Upper lobe of right lung (tissue), 1 donor: ENCODE data around the gene SCYGR7. TPM values are rescaled to one million over a fixed set of nuclear protein-coding genes. Genes with fewer than 3 reads are reported as not detected.

Experiments
- ATAC-seq: fragments of 200-7000 bp; cut with Tn5 transposase; one replicate; pipeline ENCODE4 v1.9.1; 2020; ENCODE audit warnings: mild to moderate bottlenecking, moderate library complexity
- DNase-seq: peaks from one replicate; pipeline ENCODE4 v3.0.0-alpha.2; 2020
- H3K27ac ChIP-seq: fragments of 200-600 bp; one replicate; pipeline ENCODE4 v1.8.0; 2022
- H3K27me3 ChIP-seq: fragments of 200-600 bp; one replicate; pipeline ENCODE4 v1.8.0; 2022; ENCODE audit warnings: mild to moderate bottlenecking
- H3K36me3 ChIP-seq: fragments of 200-600 bp; one replicate; pipeline ENCODE4 v1.8.0; 2022
- H3K4me1 ChIP-seq: fragments of 200-600 bp; one replicate; pipeline ENCODE4 v1.8.0; 2022
- H3K4me3 ChIP-seq: fragments of 200-600 bp; one replicate; pipeline ENCODE4 v1.8.0; 2022; ENCODE audit warnings: mild to moderate bottlenecking
- H3K9me3 ChIP-seq: fragments of 200-600 bp; one replicate; pipeline ENCODE4 v1.8.0; 2022
- CTCF ChIP-seq: fragments of 200-600 bp; IDR thresholded peaks from one replicate; pipeline ENCODE4 v1.8.0; 2022; ENCODE audit warnings: antibody characterized with exemption
- intact Hi-C: fragments of 100-400 bp; cut with DNase I; formaldehyde crosslinking; loops from one replicate; pipeline ENCODE4 v1.11.0; 2022
- total RNA-seq: library from RNA; stranded (reverse); fragmentation: NEBNext Ultra II Directional; extraction: Animal tissue kit (Norgen Biotek cat#: 25700); gene quantifications from one replicate; pipeline ENCODE4 v1.2.1, GENCODE V29; 2021
- donor health status: DM: no; HTN: yes; CAD: no; lungs with severe emphysema.

The SCYGR7 gene
- total RNA-seq, 1 donor from 2014 or later: not detected

- peak overlapping the region; percentile 53 for H3K27ac ChIP-seq
- no peak for TF ChIP-seq CTCF
These were observed 24.2 kb upstream of the SCYGR7 start for GRCh38 chr2:227703961-227704360.

GRCh38 chr2:227706859-227707258 lies 21.3 kb upstream of the SCYGR7 start:
- ATAC-seq (no peak), DNase-seq (no peak)

More at GRCh38 chr2:227703961-227704360, 24.2 kb upstream of the SCYGR7 start:
- Histone ChIP-seq H3K4me3 (no peak overlapping the region), H3K9me3 (no peaks in the 10 kb centered on the region), H3K36me3 (no peaks in the 10 kb centered on the region), H3K27me3 (no peaks in the 10 kb centered on the region), H3K4me1 (peaks cover 12% of the 10 kb centered on the region)
- DNase-seq (no peak), ATAC-seq (peak; percentile 62)
- intact Hi-C loops: no loop called here

GRCh38 chr2:227707390-227707789 lies 20.7 kb upstream of the SCYGR7 start:
- H3K4me3 ChIP-seq: no peak overlapping the region
- ATAC-seq: no peak

More at GRCh38 chr2:227706859-227707258, 21.3 kb upstream of the SCYGR7 start:
- Histone ChIP-seq H3K9me3 (no peaks in the 10 kb centered on the region), H3K4me3 (no peak overlapping the region), H3K36me3 (no peaks in the 10 kb centered on the region), H3K27me3 (no peaks in the 10 kb centered on the region), H3K4me1 (peaks cover 12% of the 10 kb centered on the region), H3K27ac (no peak overlapping the region)
- intact Hi-C loops: no loop called here
- TF ChIP-seq CTCF: no peak

GRCh38 chr2:227710986-227711385 lies 17.1 kb upstream of the SCYGR7 start:
- Histone ChIP-seq H3K4me3 (no peak overlapping the region), H3K36me3 (no peaks in the 10 kb centered on the region), H3K9me3 (no peaks in the 10 kb centered on the region), H3K4me1 (no peaks in the 10 kb centered on the region), H3K27me3 (no peaks in the 10 kb centered on the region), H3K27ac (no peak overlapping the region)
- no peak for DNase-seq
- intact Hi-C loops: no loop called here
- no peak for ATAC-seq
- TF ChIP-seq CTCF: no peak

More at GRCh38 chr2:227707390-227707789, 20.7 kb upstream of the SCYGR7 start:
- no peak for DNase-seq
- H3K27me3 ChIP-seq: no peaks in the 10 kb centered on the region
- no peak for TF ChIP-seq CTCF
- H3K9me3 ChIP-seq: no peaks in the 10 kb centered on the region
- peaks cover 12% of the 10 kb centered on the region for H3K4me1 ChIP-seq
- intact Hi-C loops: no loop called here
- no peaks in the 10 kb centered on the region for H3K36me3 ChIP-seq
- no peak overlapping the region for H3K27ac ChIP-seq

GRCh38 chr2:227713291-227713690 lies 14.8 kb upstream of the SCYGR7 start:
- no peaks in the 10 kb centered on the region for H3K9me3 ChIP-seq
- H3K4me3 ChIP-seq: no peak overlapping the region
- ATAC-seq: no peak
- H3K36me3 ChIP-seq: no peaks in the 10 kb centered on the region
- H3K27me3 ChIP-seq: no peaks in the 10 kb centered on the region
- TF ChIP-seq CTCF: no peak
- intact Hi-C loops: no loop called here
- no peak for DNase-seq
- no peak overlapping the region for H3K27ac ChIP-seq
- no peaks in the 10 kb centered on the region for H3K4me1 ChIP-seq

- H3K4me3 ChIP-seq: peak overlapping the region; percentile 55
- H3K36me3 ChIP-seq: no peaks in the 10 kb centered on the region
- no peak overlapping the region for H3K27ac ChIP-seq
- H3K9me3 ChIP-seq: no peaks in the 10 kb centered on the region
- ATAC-seq (no peak), DNase-seq (no peak)
- no peaks in the 10 kb centered on the region for H3K4me1 ChIP-seq
- no peak for TF ChIP-seq CTCF
- intact Hi-C loops: no loop called here
- no peaks in the 10 kb centered on the region for H3K27me3 ChIP-seq
These were observed 11.6 kb upstream of the SCYGR7 start for GRCh38 chr2:227716501-227716900.
